ENCODE data around the gene E2F4.

E2F4 gene

GRCh38 chr16:67209565-67209964 is 17.6 kb downstream of the E2F4 start:
- Histone ChIP-seq H3K4me1 (ENCODE audit: control insufficient read depth, insufficient read depth, low read length, poor library complexity, severe bottlenecking) (no peaks in the 10 kb centered on the region), H3K27ac (ENCODE audit: insufficient read depth, low read length, poor library complexity, severe bottlenecking) (no peak overlapping the region), H3K36me3 (ENCODE audit: control insufficient read depth, insufficient read depth, low read length) (no peaks in the 10 kb centered on the region), H3K27me3 (replicated peaks; ENCODE audit: control insufficient read depth, insufficient read depth, low read length, poor library complexity, severe bottlenecking) (no peaks in the 10 kb centered on the region), H3K9me3 (ENCODE audit: control insufficient read depth, low read length) (no peaks in the 10 kb centered on the region), H3K4me3 (ENCODE audit: insufficient read depth, low read depth, low read length, poor library complexity, severe bottlenecking) (no peak overlapping the region)
- no peak for DNase-seq

- H3K36me3 ChIP-seq (ENCODE audit: control insufficient read depth, insufficient read depth, low read length): no peaks in the 10 kb centered on the region
- H3K27me3 ChIP-seq (replicated peaks; ENCODE audit: control insufficient read depth, insufficient read depth, low read length, poor library complexity, severe bottlenecking): no peaks in the 10 kb centered on the region
- H3K27ac ChIP-seq (ENCODE audit: insufficient read depth, low read length, poor library complexity, severe bottlenecking): no peak overlapping the region
- H3K4me3 ChIP-seq (ENCODE audit: insufficient read depth, low read depth, low read length, poor library complexity, severe bottlenecking): no peak overlapping the region
- H3K4me1 ChIP-seq (ENCODE audit: control insufficient read depth, insufficient read depth, low read length, poor library complexity, severe bottlenecking): no peaks in the 10 kb centered on the region
- no peaks in the 10 kb centered on the region for H3K9me3 ChIP-seq (ENCODE audit: control insufficient read depth, low read length)
- no peak for DNase-seq
These were observed 18.3 kb downstream of the E2F4 start for GRCh38 chr16:67210069-67210937.

GRCh38 chr16:67211674-67212073 is 19.7 kb downstream of the E2F4 start:
- Histone ChIP-seq H3K4me1 (ENCODE audit: control insufficient read depth, insufficient read depth, low read length, poor library complexity, severe bottlenecking) (no peaks in the 10 kb centered on the region), H3K27me3 (replicated peaks; ENCODE audit: control insufficient read depth, insufficient read depth, low read length, poor library complexity, severe bottlenecking) (no peaks in the 10 kb centered on the region), H3K4me3 (ENCODE audit: insufficient read depth, low read depth, low read length, poor library complexity, severe bottlenecking) (no peak overlapping the region), H3K9me3 (ENCODE audit: control insufficient read depth, low read length) (no peaks in the 10 kb centered on the region), H3K27ac (ENCODE audit: insufficient read depth, low read length, poor library complexity, severe bottlenecking) (no peak overlapping the region), H3K36me3 (ENCODE audit: control insufficient read depth, insufficient read depth, low read length) (no peaks in the 10 kb centered on the region)
- DNase-seq: no peak

- no peak for DNase-seq
- Histone ChIP-seq H3K9me3 (ENCODE audit: control insufficient read depth, low read length) (no peaks in the 10 kb centered on the region), H3K27me3 (replicated peaks; ENCODE audit: control insufficient read depth, insufficient read depth, low read length, poor library complexity, severe bottlenecking) (no peaks in the 10 kb centered on the region), H3K4me3 (ENCODE audit: insufficient read depth, low read depth, low read length, poor library complexity, severe bottlenecking) (no peak overlapping the region), H3K36me3 (ENCODE audit: control insufficient read depth, insufficient read depth, low read length) (no peaks in the 10 kb centered on the region), H3K4me1 (ENCODE audit: control insufficient read depth, insufficient read depth, low read length, poor library complexity, severe bottlenecking) (no peaks in the 10 kb centered on the region), H3K27ac (ENCODE audit: insufficient read depth, low read length, poor library complexity, severe bottlenecking) (no peak overlapping the region)
These were observed 20.8 kb downstream of the E2F4 start for GRCh38 chr16:67212766-67213165.

- Histone ChIP-seq H3K9me3 (ENCODE audit: control insufficient read depth, low read length) (no peaks in the 10 kb centered on the region), H3K4me3 (ENCODE audit: insufficient read depth, low read depth, low read length, poor library complexity, severe bottlenecking) (no peak overlapping the region), H3K36me3 (ENCODE audit: control insufficient read depth, insufficient read depth, low read length) (no peaks in the 10 kb centered on the region), H3K27me3 (replicated peaks; ENCODE audit: control insufficient read depth, insufficient read depth, low read length, poor library complexity, severe bottlenecking) (no peaks in the 10 kb centered on the region), H3K27ac (ENCODE audit: insufficient read depth, low read length, poor library complexity, severe bottlenecking) (no peak overlapping the region), H3K4me1 (ENCODE audit: control insufficient read depth, insufficient read depth, low read length, poor library complexity, severe bottlenecking) (no peaks in the 10 kb centered on the region)
- DNase-seq: no peak
These were observed 21.5 kb downstream of the E2F4 start for GRCh38 chr16:67213197-67214019.

GRCh38 chr16:67215706-67216105 is 23.8 kb downstream of the E2F4 start:
- no peak overlapping the region for H3K4me3 ChIP-seq (ENCODE audit: insufficient read depth, low read depth, low read length, poor library complexity, severe bottlenecking)
- no peaks in the 10 kb centered on the region for H3K36me3 ChIP-seq (ENCODE audit: control insufficient read depth, insufficient read depth, low read length)
- no peak for DNase-seq
- H3K27me3 ChIP-seq (replicated peaks; ENCODE audit: control insufficient read depth, insufficient read depth, low read length, poor library complexity, severe bottlenecking): no peaks in the 10 kb centered on the region
- H3K9me3 ChIP-seq (ENCODE audit: control insufficient read depth, low read length): no peaks in the 10 kb centered on the region
- H3K27ac ChIP-seq (ENCODE audit: insufficient read depth, low read length, poor library complexity, severe bottlenecking): no peak overlapping the region
- H3K4me1 ChIP-seq (ENCODE audit: control insufficient read depth, insufficient read depth, low read length, poor library complexity, severe bottlenecking): no peaks in the 10 kb centered on the region

- H3K27me3 ChIP-seq (replicated peaks; ENCODE audit: control insufficient read depth, insufficient read depth, low read length, poor library complexity, severe bottlenecking): no peaks in the 10 kb centered on the region
- no peak overlapping the region for H3K27ac ChIP-seq (ENCODE audit: insufficient read depth, low read length, poor library complexity, severe bottlenecking)
- no peaks in the 10 kb centered on the region for H3K9me3 ChIP-seq (ENCODE audit: control insufficient read depth, low read length)
- DNase-seq: no peak
- no peaks in the 10 kb centered on the region for H3K36me3 ChIP-seq (ENCODE audit: control insufficient read depth, insufficient read depth, low read length)
- H3K4me3 ChIP-seq (ENCODE audit: insufficient read depth, low read depth, low read length, poor library complexity, severe bottlenecking): no peak overlapping the region
- H3K4me1 ChIP-seq (ENCODE audit: control insufficient read depth, insufficient read depth, low read length, poor library complexity, severe bottlenecking): no peaks in the 10 kb centered on the region
These were observed 24.9 kb downstream of the E2F4 start for GRCh38 chr16:67216612-67217490.

GRCh38 chr16:67223992-67224391 is 32.0 kb downstream of the E2F4 start:
- H3K9me3 ChIP-seq (ENCODE audit: control insufficient read depth, low read length): no peaks in the 10 kb centered on the region
- H3K27ac ChIP-seq (ENCODE audit: insufficient read depth, low read length, poor library complexity, severe bottlenecking): peak overlapping the region; percentile 46
- no peak for DNase-seq
- H3K4me1 ChIP-seq (ENCODE audit: control insufficient read depth, insufficient read depth, low read length, poor library complexity, severe bottlenecking): peaks cover 21% of the 10 kb centered on the region
- peaks cover 10% of the 10 kb centered on the region for H3K36me3 ChIP-seq (ENCODE audit: control insufficient read depth, insufficient read depth, low read length)
- no peak overlapping the region for H3K4me3 ChIP-seq (ENCODE audit: insufficient read depth, low read depth, low read length, poor library complexity, severe bottlenecking)
- no peaks in the 10 kb centered on the region for H3K27me3 ChIP-seq (replicated peaks; ENCODE audit: control insufficient read depth, insufficient read depth, low read length, poor library complexity, severe bottlenecking)

GRCh38 chr16:67226295-67226803 is 34.4 kb downstream of the E2F4 start:
- Histone ChIP-seq H3K4me1 (ENCODE audit: control insufficient read depth, insufficient read depth, low read length, poor library complexity, severe bottlenecking) (peaks cover 21% of the 10 kb centered on the region), H3K27ac (ENCODE audit: insufficient read depth, low read length, poor library complexity, severe bottlenecking) (peak overlapping the region; percentile 87)

More at GRCh38 chr16:67226295-67226803, 34.4 kb downstream of the E2F4 start:
- no peak for DNase-seq
- H3K36me3 ChIP-seq (ENCODE audit: control insufficient read depth, insufficient read depth, low read length): peaks cover 32% of the 10 kb centered on the region
- no peaks in the 10 kb centered on the region for H3K9me3 ChIP-seq (ENCODE audit: control insufficient read depth, low read length)
- H3K27me3 ChIP-seq (replicated peaks; ENCODE audit: control insufficient read depth, insufficient read depth, low read length, poor library complexity, severe bottlenecking): no peaks in the 10 kb centered on the region
- peak overlapping the region; percentile 97 for H3K4me3 ChIP-seq (ENCODE audit: insufficient read depth, low read depth, low read length, poor library complexity, severe bottlenecking)

Data from effector memory CD4-positive, alpha-beta T cell (primary cell).